Neutrophil (primary cell): ENCODE measurements around the gene NRG3.

Source experiments
- H3K27ac ChIP-seq: fragments of 200-600 bp; sonication (generic); 2 replicates; pipeline ENCODE4 v1.5.1; 2016; ENCODE audit warnings: mild to moderate bottlenecking, moderate library complexity
- H3K27me3 ChIP-seq: fragments of 200-600 bp; sonication (generic); 2 replicates; pipeline ENCODE4 v1.6.0; 2016; ENCODE audit warnings: mild to moderate bottlenecking
- H3K36me3 ChIP-seq: fragments of 200-600 bp; sonication (generic); 2 replicates; pipeline ENCODE4 v1.5.1; 2017
- H3K4me1 ChIP-seq, 2 experiments: fragments of 200-600 bp in 1 of 2; sonication (generic) in 1 of 2; 1 replicate in 1 of 2; 2 replicates in 1 of 2; pipeline versions ENCODE4 v1.5.1 to v1.6.1; 2013 to 2016; ENCODE audit warnings: low read depth in 1 of 2, low read length in 1 of 2, mild to moderate bottlenecking in 1 of 2, moderate library complexity in 1 of 2; ENCODE audit not compliant: control insufficient read depth in 1 of 2, insufficient read depth in 1 of 2
- H3K4me3 ChIP-seq, 2 experiments: fragments of 200-600 bp in 1 of 2; sonication (generic) in 1 of 2; 1 replicate in 1 of 2; 2 replicates in 1 of 2; pipeline ENCODE4 v1.5.1; 2013 to 2016; ENCODE audit warnings: low read depth in 1 of 2, low read length in 1 of 2, mild to moderate bottlenecking in 1 of 2, moderate library complexity in 1 of 2
- H3K9me3 ChIP-seq: fragments of 200-600 bp; sonication (generic); 2 replicates; pipeline ENCODE4 v1.5.1; 2016
- CTCF ChIP-seq: fragments of 200-600 bp; sonication (generic); IDR thresholded peaks from 2 replicates; pipeline ENCODE4 v1.5.1; 2016; ENCODE audit warnings: antibody characterized with exemption

The NRG3 gene

GRCh38 chr10:82068501-82068900 is 193.5 kb downstream of the NRG3 start:
- Histone ChIP-seq H3K9me3 (no peaks in the 10 kb centered on the region), H3K27me3 (no peaks in the 10 kb centered on the region), H3K27ac (no peak overlapping the region), H3K36me3 (no peaks in the 10 kb centered on the region), H3K4me3 (no peak overlapping the region), H3K4me1 (no peaks in the 10 kb centered on the region)
- no peak for TF ChIP-seq CTCF

- H3K4me3 ChIP-seq, result no peak overlapping the region
- TF ChIP-seq CTCF, result no peak
- no peaks in the 10 kb centered on the region for H3K36me3 ChIP-seq
- H3K9me3 ChIP-seq, result no peaks in the 10 kb centered on the region
- H3K27me3 ChIP-seq, result no peaks in the 10 kb centered on the region
- H3K27ac ChIP-seq, result no peak overlapping the region
- no peaks in the 10 kb centered on the region for H3K4me1 ChIP-seq
Measured at GRCh38 chr10:82071231-82071630, 196.2 kb downstream of the NRG3 start.

GRCh38 chr10:82072124-82072523 is 197.1 kb downstream of the NRG3 start:
- Histone ChIP-seq H3K4me1 (no peaks in the 10 kb centered on the region), H3K27ac (no peak overlapping the region), H3K27me3 (no peaks in the 10 kb centered on the region), H3K36me3 (no peaks in the 10 kb centered on the region), H3K4me3 (no peak overlapping the region), H3K9me3 (no peaks in the 10 kb centered on the region)
- TF ChIP-seq CTCF, result no peak

- no peak for TF ChIP-seq CTCF
- no peaks in the 10 kb centered on the region for H3K27me3 ChIP-seq
- H3K27ac ChIP-seq, result no peak overlapping the region
Measured at GRCh38 chr10:82075605-82076004, 200.6 kb downstream of the NRG3 start.

GRCh38 chr10:82084496-82084895 is 209.5 kb downstream of the NRG3 start:
- Histone ChIP-seq H3K9me3 (no peaks in the 10 kb centered on the region), H3K27ac (no peak overlapping the region), H3K27me3 (no peaks in the 10 kb centered on the region), H3K4me3 (no peak overlapping the region), H3K4me1 (no peaks in the 10 kb centered on the region), H3K36me3 (no peaks in the 10 kb centered on the region)
- no peak for TF ChIP-seq CTCF

More at GRCh38 chr10:82075605-82076004, 200.6 kb downstream of the NRG3 start:
- no peaks in the 10 kb centered on the region for H3K9me3 ChIP-seq
- no peaks in the 10 kb centered on the region for H3K4me1 ChIP-seq
- no peak overlapping the region for H3K4me3 ChIP-seq
- H3K36me3 ChIP-seq, result no peaks in the 10 kb centered on the region

- H3K27ac ChIP-seq, result no peak overlapping the region
- H3K4me1 ChIP-seq, result no peaks in the 10 kb centered on the region
- no peaks in the 10 kb centered on the region for H3K36me3 ChIP-seq
- H3K9me3 ChIP-seq, result no peaks in the 10 kb centered on the region
- no peaks in the 10 kb centered on the region for H3K27me3 ChIP-seq
- TF ChIP-seq CTCF, result no peak
- no peak overlapping the region for H3K4me3 ChIP-seq
Measured at GRCh38 chr10:82084904-82085303, 209.9 kb downstream of the NRG3 start.
